ENCODE results near the gene ACTL10. TPM values are rescaled to one million over a fixed set of nuclear protein-coding genes. Genes with fewer than 3 reads are reported as not detected.

ACTL10 gene
- total and polyA plus RNA-seq, 2 of the 13 experiments (the other 11 are each of a cell fraction or from before 2014, with no cell fraction given): not detected

DNA sequence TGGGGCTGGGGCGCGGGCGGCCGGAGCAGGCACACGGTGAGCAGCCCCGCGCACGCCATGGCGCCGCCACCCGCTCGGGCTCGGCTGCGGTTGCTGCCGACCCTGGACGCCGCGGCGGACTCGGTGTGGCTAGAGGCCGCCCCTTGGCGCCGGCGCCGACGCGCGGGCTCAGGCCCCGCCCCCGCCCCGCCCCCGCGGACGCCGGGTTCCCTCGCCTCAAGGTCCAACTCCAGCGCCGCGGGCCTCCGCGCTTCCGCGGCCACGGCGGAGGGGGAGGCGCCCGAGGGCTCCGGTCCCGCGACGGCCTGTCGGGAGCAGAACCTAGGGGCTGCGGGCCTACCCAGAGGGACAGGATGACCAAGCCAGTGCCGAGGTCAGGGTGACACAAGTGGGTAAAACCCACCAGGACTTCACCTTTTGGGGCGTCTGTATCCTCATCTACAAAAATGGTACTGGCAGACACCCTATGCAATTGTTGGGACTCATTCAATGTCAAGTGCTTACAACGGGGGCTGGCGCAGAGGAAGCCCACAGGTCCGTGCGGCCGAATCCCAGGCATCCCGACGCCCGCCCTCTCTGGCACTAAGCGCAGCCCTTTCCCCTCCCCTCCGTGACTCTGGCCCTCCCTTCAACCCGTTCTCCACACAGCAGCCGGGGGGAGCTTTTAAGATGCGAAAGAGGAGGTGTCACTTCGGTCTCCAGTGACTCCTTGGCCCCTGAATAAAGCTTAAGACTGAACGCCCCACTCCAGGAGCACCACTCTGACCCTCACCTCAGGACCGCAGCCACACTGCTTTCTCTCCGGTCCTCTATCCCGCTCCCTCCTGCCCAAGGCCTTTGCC is 7.8 kb downstream of the ACTL10 start, which contains the start of gene NECAB3 (continued):
- TF ChIP-seq, protein P1, sequence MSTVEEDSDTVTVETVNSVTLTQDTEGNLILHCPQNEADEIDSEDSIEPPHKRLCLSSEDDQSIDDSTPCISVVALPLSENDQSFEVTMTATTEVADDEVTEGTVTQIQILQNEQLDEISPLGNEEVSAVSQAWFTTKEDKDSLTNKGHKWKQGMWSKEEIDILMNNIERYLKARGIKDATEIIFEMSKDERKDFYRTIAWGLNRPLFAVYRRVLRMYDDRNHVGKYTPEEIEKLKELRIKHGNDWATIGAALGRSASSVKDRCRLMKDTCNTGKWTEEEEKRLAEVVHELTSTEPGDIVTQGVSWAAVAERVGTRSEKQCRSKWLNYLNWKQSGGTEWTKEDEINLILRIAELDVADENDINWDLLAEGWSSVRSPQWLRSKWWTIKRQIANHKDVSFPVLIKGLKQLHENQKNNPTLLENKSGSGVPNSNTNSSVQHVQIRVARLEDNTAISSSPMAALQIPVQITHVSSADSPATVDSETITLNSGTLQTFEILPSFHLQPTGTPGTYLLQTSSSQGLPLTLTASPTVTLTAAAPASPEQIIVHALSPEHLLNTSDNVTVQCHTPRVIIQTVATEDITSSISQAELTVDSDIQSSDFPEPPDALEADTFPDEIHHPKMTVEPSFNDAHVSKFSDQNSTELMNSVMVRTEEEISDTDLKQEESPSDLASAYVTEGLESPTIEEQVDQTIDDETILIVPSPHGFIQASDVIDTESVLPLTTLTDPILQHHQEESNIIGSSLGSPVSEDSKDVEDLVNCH (CRISPR knock-in tag; IDR thresholded peaks at IDR 0.05): 0 out of 2 replicates have a peak, but pooled peaks have one; percentile 86
- TF ChIP-seq, protein P2, sequence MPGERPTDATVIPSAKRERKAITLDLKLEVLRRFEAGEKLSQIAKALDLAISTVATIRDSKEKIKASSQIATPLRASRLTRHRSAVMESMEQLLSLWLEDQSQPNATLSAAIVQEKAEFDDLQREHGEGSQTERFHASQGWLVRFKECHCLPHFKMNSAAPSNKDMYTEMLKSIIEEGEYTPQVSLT (CRISPR knock-in tag; IDR thresholded peaks at IDR 0.05; ENCODE audit: borderline replicate concordance, low read depth): no peak; the same call in 1 of the 2 replicates
- peak; percentile 59; the same call in 1 of the 2 replicates for TF ChIP-seq CBX5 (CRISPR knock-in tag; IDR thresholded peaks at IDR 0.05; ENCODE audit: borderline replicate concordance)
- peak; percentile 63; the same call in 1 of the 2 replicates for TF ChIP-seq HNF4G (IDR thresholded peaks at IDR 0.05; ENCODE audit: borderline replicate concordance, low read depth, low read length)
- TF ChIP-seq HNF4G (CRISPR knock-in tag; IDR thresholded peaks at IDR 0.05; ENCODE audit: borderline replicate concordance, low read depth): no peak
- TF ChIP-seq GPN1 (CRISPR knock-in tag; IDR thresholded peaks at IDR 0.05; ENCODE audit: borderline replicate concordance): no peak
- TF ChIP-seq NR2F2 (IDR thresholded peaks at IDR 0.05; ENCODE audit: borderline replicate concordance, low read depth): peak; percentile 37; the same call in 1 of the 2 replicates
- peak; percentile 86; the same call in 1 of the 2 replicates for TF ChIP-seq ZNF720 (CRISPR knock-in tag; IDR thresholded peaks at IDR 0.05)
- TF ChIP-seq SSRP1 (CRISPR knock-in tag; IDR thresholded peaks at IDR 0.05): peak; percentile 39; the same call in 1 of the 2 replicates
- TF ChIP-seq DR1 (CRISPR knock-in tag; IDR thresholded peaks at IDR 0.05): no peak; the same call in 1 of the 2 replicates
- TF ChIP-seq SYNCRIP (IDR thresholded peaks at IDR 0.05; ENCODE audit: insufficient read depth, low read depth, low read length): no peak
- TF ChIP-seq ZMAT3 (CRISPR knock-in tag; conservative IDR thresholded peaks at IDR 0.05): peak; percentile 94
- no peak for TF ChIP-seq FOXJ3 (CRISPR knock-in tag; IDR thresholded peaks at IDR 0.05; ENCODE audit: borderline replicate concordance)
- TF ChIP-seq, protein P3, sequence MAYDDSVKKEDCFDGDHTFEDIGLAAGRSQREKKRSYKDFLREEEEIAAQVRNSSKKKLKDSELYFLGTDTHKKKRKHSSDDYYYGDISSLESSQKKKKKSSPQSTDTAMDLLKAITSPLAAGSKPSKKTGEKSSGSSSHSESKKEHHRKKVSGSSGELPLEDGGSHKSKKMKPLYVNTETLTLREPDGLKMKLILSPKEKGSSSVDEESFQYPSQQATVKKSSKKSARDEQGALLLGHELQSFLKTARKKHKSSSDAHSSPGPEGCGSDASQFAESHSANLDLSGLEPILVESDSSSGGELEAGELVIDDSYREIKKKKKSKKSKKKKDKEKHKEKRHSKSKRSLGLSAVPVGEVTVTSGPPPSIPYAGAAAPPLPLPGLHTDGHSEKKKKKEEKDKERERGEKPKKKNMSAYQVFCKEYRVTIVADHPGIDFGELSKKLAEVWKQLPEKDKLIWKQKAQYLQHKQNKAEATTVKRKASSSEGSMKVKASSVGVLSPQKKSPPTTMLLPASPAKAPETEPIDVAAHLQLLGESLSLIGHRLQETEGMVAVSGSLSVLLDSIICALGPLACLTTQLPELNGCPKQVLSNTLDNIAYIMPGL (CRISPR knock-in tag; IDR thresholded peaks at IDR 0.05; ENCODE audit: borderline replicate concordance in 1 of 2, low read depth in 1 of 2): peak; percentile 74 to 83; a peak in 2 of 4 replicates
- TF ChIP-seq ZNF644 (CRISPR knock-in tag; IDR thresholded peaks at IDR 0.05; ENCODE audit: low read depth): 0 out of 2 replicates have a peak, but pooled peaks have one; percentile 19
- TF ChIP-seq, protein P4, sequence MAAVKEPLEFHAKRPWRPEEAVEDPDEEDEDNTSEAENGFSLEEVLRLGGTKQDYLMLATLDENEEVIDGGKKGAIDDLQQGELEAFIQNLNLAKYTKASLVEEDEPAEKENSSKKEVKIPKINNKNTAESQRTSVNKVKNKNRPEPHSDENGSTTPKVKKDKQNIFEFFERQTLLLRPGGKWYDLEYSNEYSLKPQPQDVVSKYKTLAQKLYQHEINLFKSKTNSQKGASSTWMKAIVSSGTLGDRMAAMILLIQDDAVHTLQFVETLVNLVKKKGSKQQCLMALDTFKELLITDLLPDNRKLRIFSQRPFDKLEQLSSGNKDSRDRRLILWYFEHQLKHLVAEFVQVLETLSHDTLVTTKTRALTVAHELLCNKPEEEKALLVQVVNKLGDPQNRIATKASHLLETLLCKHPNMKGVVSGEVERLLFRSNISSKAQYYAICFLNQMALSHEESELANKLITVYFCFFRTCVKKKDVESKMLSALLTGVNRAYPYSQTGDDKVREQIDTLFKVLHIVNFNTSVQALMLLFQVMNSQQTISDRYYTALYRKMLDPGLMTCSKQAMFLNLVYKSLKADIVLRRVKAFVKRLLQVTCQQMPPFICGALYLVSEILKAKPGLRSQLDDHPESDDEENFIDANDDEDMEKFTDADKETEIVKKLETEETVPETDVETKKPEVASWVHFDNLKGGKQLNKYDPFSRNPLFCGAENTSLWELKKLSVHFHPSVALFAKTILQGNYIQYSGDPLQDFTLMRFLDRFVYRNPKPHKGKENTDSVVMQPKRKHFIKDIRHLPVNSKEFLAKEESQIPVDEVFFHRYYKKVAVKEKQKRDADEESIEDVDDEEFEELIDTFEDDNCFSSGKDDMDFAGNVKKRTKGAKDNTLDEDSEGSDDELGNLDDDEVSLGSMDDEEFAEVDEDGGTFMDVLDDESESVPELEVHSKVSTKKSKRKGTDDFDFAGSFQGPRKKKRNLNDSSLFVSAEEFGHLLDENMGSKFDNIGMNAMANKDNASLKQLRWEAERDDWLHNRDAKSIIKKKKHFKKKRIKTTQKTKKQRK (IDR thresholded peaks at IDR 0.05; ENCODE audit: low read length): no peak
- TF ChIP-seq, protein P5, sequence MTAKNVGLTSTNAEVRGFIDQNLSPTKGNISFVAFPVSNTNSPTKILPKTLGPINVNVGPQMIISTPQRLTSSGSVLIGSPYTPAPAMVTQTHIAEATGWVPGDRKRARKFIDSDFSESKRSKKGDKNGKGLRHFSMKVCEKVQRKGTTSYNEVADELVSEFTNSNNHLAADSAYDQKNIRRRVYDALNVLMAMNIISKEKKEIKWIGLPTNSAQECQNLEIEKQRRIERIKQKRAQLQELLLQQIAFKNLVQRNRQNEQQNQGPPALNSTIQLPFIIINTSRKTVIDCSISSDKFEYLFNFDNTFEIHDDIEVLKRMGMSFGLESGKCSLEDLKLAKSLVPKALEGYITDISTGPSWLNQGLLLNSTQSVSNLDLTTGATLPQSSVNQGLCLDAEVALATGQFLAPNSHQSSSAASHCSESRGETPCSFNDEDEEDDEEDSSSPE (CRISPR knock-in tag; IDR thresholded peaks at IDR 0.05): peak; percentile 78
- no peak for TF ChIP-seq ZNF557 (CRISPR knock-in tag; IDR thresholded peaks at IDR 0.05)
